Stimulated activated CD8-positive, alpha-beta memory T cell treated with anti-CD3 and anti-CD28 coated beads, Interleukin-12 subunit alpha, Interleukin-12 subunit beta, amount 100 ng/mL, for 4 hours (primary cell): Measurements from ENCODE around the gene TP73.

Experiments used
- DNase-seq: peaks from one replicate; pipeline ENCODE4 v3.0.0-alpha.2; 2020; ENCODE audit warnings: low read depth

The TP73 gene

GRCh38 chr1:3689138-3689750 is 36.9 kb downstream of the TP73 start:
- DNase-seq: no peak

- no peak for DNase-seq
Observed at GRCh38 chr1:3690282-3691065, 38.2 kb downstream of the TP73 start.

GRCh38 chr1:3691421-3692204 is 39.3 kb downstream of the TP73 start:
- DNase-seq: no peak

GRCh38 chr1:3692598-3692997 is 40.3 kb downstream of the TP73 start:
- DNase-seq: no peak

- DNase-seq: no peak
Observed at GRCh38 chr1:3693321-3693720, 41.0 kb downstream of the TP73 start.

GRCh38 chr1:3695326-3696217 is 43.3 kb downstream of the TP73 start:
- no peak for DNase-seq

GRCh38 chr1:3696689-3697088 is 44.4 kb downstream of the TP73 start:
- no peak for DNase-seq

GRCh38 chr1:3697104-3697503 is 44.8 kb downstream of the TP73 start:
- no peak for DNase-seq

- no peak for DNase-seq
Observed at GRCh38 chr1:3697810-3698209, 45.5 kb downstream of the TP73 start.

GRCh38 chr1:3698660-3699408 is 46.5 kb downstream of the TP73 start:
- no peak for DNase-seq

- DNase-seq: no peak
Observed at GRCh38 chr1:3699596-3699995, 47.3 kb downstream of the TP73 start.

GRCh38 chr1:3700631-3701030 is 48.3 kb downstream of the TP73 start:
- DNase-seq: no peak

- no peak for DNase-seq
Observed at GRCh38 chr1:3702528-3702927, 50.2 kb downstream of the TP73 start.

GRCh38 chr1:3702990-3703728 is 50.8 kb downstream of the TP73 start:
- no peak for DNase-seq

- no peak for DNase-seq
Observed at GRCh38 chr1:3703786-3704371, 51.6 kb downstream of the TP73 start.

GRCh38 chr1:3705341-3705950 is 53.1 kb downstream of the TP73 start:
- no peak for DNase-seq

GRCh38 chr1:3706651-3707297 is 54.5 kb downstream of the TP73 start:
- no peak for DNase-seq

GRCh38 chr1:3707298-3707938 is 55.1 kb downstream of the TP73 start:
- DNase-seq: no peak

- no peak for DNase-seq
Observed at GRCh38 chr1:3707939-3708328, 55.6 kb downstream of the TP73 start.
